B cell (primary cell): ENCODE data around the gene SLC38A10. TPM values are rescaled to one million over a fixed set of nuclear protein-coding genes. Genes with fewer than 3 reads are reported as not detected.

Source experiments
- ATAC-seq: fragments of 200-7000 bp; cut with Tn5 transposase; one replicate; pipeline ENCODE4 v1.10.0; 2021; ENCODE audit warnings: low read depth, mild to moderate bottlenecking, moderate number of reproducible peaks, moderate library complexity
- CTCF ChIA-PET: fragments of 350-600 bp; sonication (Branson Sonifier 250); formaldehyde crosslinking; loops from one replicate; lab custom pipeline; 2021; ENCODE audit warnings: antibody characterized with exemption, inconsistent platforms; lab: Charles Lee
- POLR2A ChIA-PET: fragments of 350-600 bp; sonication (Branson Sonifier 250); formaldehyde crosslinking; loops from one replicate; lab custom pipeline; 2021; ENCODE audit warnings: antibody characterized with exemption; lab: Charles Lee
- DNase-seq: peaks from one replicate; pipeline ENCODE4 v3.0.0; 2013
- H2AFZ ChIP-seq: 2 replicates; pipeline ENCODE4 v1.6.1; 2012; ENCODE audit warnings: mild to moderate bottlenecking, low read depth, low read length; ENCODE audit not compliant: insufficient read depth, poor library complexity, severe bottlenecking
- H3K27ac ChIP-seq, 2 donors: 1 replicate in 1 of 2; 2 replicates in 1 of 2; pipeline ENCODE4 v1.5.1; 2012 to 2013; ENCODE audit warnings: low read length in 2 of 2, mild to moderate bottlenecking in 2 of 2, moderate library complexity in 1 of 2
- H3K27me3 ChIP-seq, 4 experiments: fragments of 200-600 bp in 1 of 4; sonication (generic) in 1 of 4; replicated peaks in 1 of 4; 1 replicate in 2 of 4; 2 replicates in 2 of 4; pipeline versions ENCODE4 v1.6.1 to v1.7.0; 2013 to 2016; ENCODE audit warnings: low read length in 3 of 4, mild to moderate bottlenecking in 2 of 4, mixed read lengths in 1 of 4, moderate library complexity in 1 of 4; ENCODE audit not compliant: insufficient read depth in 4 of 4, control insufficient read depth in 3 of 4; ENCODE audit errors: control extremely low read depth in 1 of 4
- H3K36me3 ChIP-seq, 2 experiments: replicated peaks in 1 of 2; 1 replicate in 1 of 2; 2 replicates in 1 of 2; pipeline versions ENCODE4 v1.6.1 to v1.7.1; 2013; ENCODE audit warnings: low read length in 1 of 2; ENCODE audit not compliant: insufficient read depth in 2 of 2, control insufficient read depth in 1 of 2; ENCODE audit errors: control extremely low read depth in 1 of 2, extremely low read depth in 1 of 2
- H3K4me1 ChIP-seq, 2 donors: fragments of 200-600 bp in 1 of 2; sonication (generic) in 1 of 2; 1 replicate in 1 of 2; 2 replicates in 1 of 2; pipeline versions ENCODE4 v1.5.1 to v1.6.1; 2013 to 2017; ENCODE audit warnings: low read length in 2 of 2; ENCODE audit not compliant: control insufficient read depth in 2 of 2, insufficient read depth in 2 of 2
- H3K4me2 ChIP-seq: replicated peaks from 2 replicates; pipeline ENCODE3; 2012; ENCODE audit warnings: mild to moderate bottlenecking, low read depth, low read length; ENCODE audit not compliant: poor library complexity, severe bottlenecking
- H3K4me3 ChIP-seq, 5 experiments: fragments of 200-600 bp in 1 of 5; sonication (generic) in 1 of 5; 1 replicate in 3 of 5; 2 replicates in 2 of 5; pipeline versions ENCODE4 v1.5.1 to v1.7.0; 2011 to 2016; ENCODE audit warnings: low read length in 4 of 5, mild to moderate bottlenecking in 4 of 5, low read depth in 2 of 5, control low read depth in 1 of 5, moderate library complexity in 1 of 5; ENCODE audit not compliant: insufficient read depth in 1 of 5; ENCODE audit errors: control extremely low read depth in 1 of 5, extremely low read depth in 1 of 5
- H3K79me2 ChIP-seq: fragments of 200-600 bp; sonication (generic); one replicate; pipeline ENCODE4 v1.6.0; 2016; ENCODE audit warnings: low read length; ENCODE audit not compliant: control insufficient read depth, insufficient read depth
- H3K9ac ChIP-seq: fragments of 200-600 bp; sonication (generic); 2 replicates; pipeline ENCODE4 v1.6.1; 2017; ENCODE audit warnings: mild to moderate bottlenecking, low read length, moderate library complexity
- H3K9me3 ChIP-seq, 3 donors: one replicate each; pipeline versions ENCODE4 v1.6.1 to v1.7.1; 2013; ENCODE audit warnings: low read length in 2 of 3; ENCODE audit not compliant: control insufficient read depth in 2 of 3, insufficient read depth in 1 of 3; ENCODE audit errors: control extremely low read depth in 1 of 3
- H4K20me1 ChIP-seq: 2 replicates; pipeline ENCODE4 v1.6.0; 2012; ENCODE audit warnings: mild to moderate bottlenecking, low read length; ENCODE audit not compliant: insufficient read depth, control insufficient read depth, poor library complexity, severe bottlenecking
- H3K27ac Mint-ChIP-seq: one replicate; pipeline ENCODE4 v1.8.0; 2021; ENCODE audit warnings: mixed read lengths
- H3K27me3 Mint-ChIP-seq: one replicate; pipeline ENCODE4 v1.8.0; 2021; ENCODE audit warnings: mixed read lengths
- H3K4me1 Mint-ChIP-seq: one replicate; pipeline ENCODE4 v1.8.0; 2021; ENCODE audit warnings: mixed read lengths
- H3K4me3 Mint-ChIP-seq: one replicate; pipeline ENCODE4 v1.8.0; 2021; ENCODE audit warnings: mixed read lengths
- H3K9me3 Mint-ChIP-seq: one replicate; pipeline ENCODE4 v1.8.0; 2022; ENCODE audit warnings: mixed read lengths; ENCODE audit not compliant: insufficient read depth
- CTCF ChIP-seq: fragments of 200-600 bp; IDR thresholded peaks from one replicate; pipeline ENCODE4 v1.8.0; 2022; ENCODE audit warnings: antibody characterized with exemption, mild to moderate bottlenecking
- EZH2 ChIP-seq: IDR thresholded peaks from 2 replicates; pipeline ENCODE4 v1.6.1; 2012; ENCODE audit warnings: borderline replicate concordance, low read depth, mild to moderate bottlenecking, moderate library complexity, low read length; ENCODE audit not compliant: insufficient read depth, poor library complexity, severe bottlenecking
- WGBS: methylation state at CpG from one replicate; pipeline ENCODE4 v1.1.5; 2013; ENCODE audit warnings: missing lambda C conversion rate; ENCODE audit not compliant: insufficient coverage; 5-methylcytosine and 5-hydroxymethylcytosine counted together
- intact Hi-C: fragments of 100-400 bp; cut with micrococcal nuclease; formaldehyde crosslinking; loops from one replicate; pipeline ENCODE4 v1.10.0; 2022
- polyA plus RNA-seq: library from polyadenylated mRNA; depleted of rRNA; stranded (reverse); fragments of >200 nt; gene quantifications from 2 replicates; pipeline ENCODE4 v1.2.3, GENCODE V29; 2012
- total RNA-seq, 2 donors: library from RNA; stranded (reverse); fragments of 120-200 nt in 1 of 2; gene quantifications; 1 replicate in 1 of 2; 2 replicates in 1 of 2; pipeline versions ENCODE4 v1.2.3 to v1.2.4, GENCODE V29; 2013 to 2022

Gene SLC38A10
- total and polyA plus RNA-seq, 2 donors (not counting 1 experiment from before 2014, with no cell fraction given): 76.1 to 104 TPM

GRCh38 chr17:81250286-81251093 lies 44.6 kb downstream of the SLC38A10 start:
- H3K4me3 Mint-ChIP-seq: no peak overlapping the region
- Histone ChIP-seq H3K4me3 (no peak overlapping the region), H3K4me2 (no peak overlapping the region), H3K27me3 (no peaks in the 10 kb centered on the region), H3K36me3 (peaks cover 0 to 45% of the 10 kb centered on the region in 2 experiments), H3K4me1 (peaks cover 0 to 11% of the 10 kb centered on the region in 2 donors), H3K9ac (no peak overlapping the region), H2AFZ (no peak overlapping the region), H4K20me1 (peaks cover 61% of the 10 kb centered on the region), H3K79me2 (peaks cover 15% of the 10 kb centered on the region), H3K27ac (no peak overlapping the region), H3K9me3 (no peaks in the 10 kb centered on the region)
- H3K9me3 Mint-ChIP-seq: no peaks in the 10 kb centered on the region
- H3K27me3 Mint-ChIP-seq: no peaks in the 10 kb centered on the region
- H3K27ac Mint-ChIP-seq: no peak overlapping the region
- DNase-seq (no peak), ATAC-seq (no peak)
- ChIA-PET CTCF (interaction anchor here (0.6 to 1.6 kb wide), 2 partner anchors 234 kb away, joined by 3 to 7 read pairs; no protein-coding TSS in a partner anchor), POLR2A (no interaction called here)
- TF ChIP-seq EZH2: no peak
- TF ChIP-seq CTCF: no peak
- peaks cover 7% of the 10 kb centered on the region for H3K4me1 Mint-ChIP-seq
- intact Hi-C loops: loop anchor here (5.0 to 10.0 kb wide), 2 partner anchors 264 to 302 kb away; partner anchors contain the start of genes ACTG1 and FAAP100
- 83% methylated on average over 31 of the region's 31 CpGs for WGBS
